Renal cortex interstitium (tissue), 11 donors: ENCODE data around the gene TTN. TPM values are rescaled to one million over a fixed set of nuclear protein-coding genes. Genes with fewer than 3 reads are reported as not detected.
"Not testable (repeated sequence)": the region's sequence is repeated elsewhere in the genome, so short reads cannot be mapped to it uniquely, and the experiment has no call there.

Source experiments
- DNase-seq, 11 donors: peaks; one replicate each; pipeline ENCODE4 v3.0.0-alpha.2; 2013; ENCODE audit warnings: low read depth in 9 of 11, low spot score in 4 of 11; ENCODE audit errors: extremely low read depth in 1 of 11
- polyA plus RNA-seq, 3 donors: library from polyadenylated mRNA; unstranded; fragments of 120-200 nt; gene quantifications; one replicate each; pipeline ENCODE4 v1.2.1, GENCODE V29; 2013; ENCODE audit not compliant: insufficient read length in 3 of 3

The TTN gene
- polyA plus RNA-seq, 3 donors: 0.93 to 1.2 (median 1.2) TPM

DNA sequence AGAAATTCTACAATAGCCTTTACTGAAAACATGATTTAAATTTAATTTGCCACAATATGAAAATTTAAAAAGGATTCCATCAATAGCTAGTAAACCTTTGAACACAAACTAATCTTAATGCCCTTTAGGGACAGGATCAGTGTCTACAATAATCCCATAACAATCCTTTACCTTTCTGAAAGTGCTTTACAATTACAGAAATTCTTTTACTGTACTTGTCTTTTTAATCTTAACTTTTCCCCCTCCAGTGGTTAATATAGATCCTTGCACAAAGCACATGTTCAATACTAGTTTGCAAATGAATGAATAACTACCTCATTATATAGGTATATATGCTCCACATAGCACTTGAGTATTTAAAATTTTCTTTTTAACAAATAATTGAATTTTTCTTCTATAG lies 204.3 kb downstream of the TTN start:
- no peak for DNase-seq

DNA sequence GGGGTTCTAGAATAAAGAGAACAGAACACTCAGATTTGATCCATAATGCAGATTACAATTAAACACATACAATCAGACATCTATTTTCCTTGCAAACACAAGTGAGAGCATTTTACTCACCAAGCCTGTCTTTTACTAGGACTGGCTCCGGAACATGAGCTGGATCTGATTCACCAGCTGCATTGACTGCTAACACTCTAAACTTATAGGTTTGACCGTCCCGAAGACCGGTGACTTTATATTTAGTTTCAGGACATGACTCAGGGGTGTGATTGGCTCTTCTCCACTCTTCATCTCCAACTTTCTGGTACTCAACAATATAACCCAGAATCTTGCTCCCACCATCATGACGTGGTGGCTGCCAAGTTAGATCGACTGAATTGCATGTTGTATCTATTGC lies 214.6 kb downstream of the TTN start:
- DNase-seq: no peak

DNA sequence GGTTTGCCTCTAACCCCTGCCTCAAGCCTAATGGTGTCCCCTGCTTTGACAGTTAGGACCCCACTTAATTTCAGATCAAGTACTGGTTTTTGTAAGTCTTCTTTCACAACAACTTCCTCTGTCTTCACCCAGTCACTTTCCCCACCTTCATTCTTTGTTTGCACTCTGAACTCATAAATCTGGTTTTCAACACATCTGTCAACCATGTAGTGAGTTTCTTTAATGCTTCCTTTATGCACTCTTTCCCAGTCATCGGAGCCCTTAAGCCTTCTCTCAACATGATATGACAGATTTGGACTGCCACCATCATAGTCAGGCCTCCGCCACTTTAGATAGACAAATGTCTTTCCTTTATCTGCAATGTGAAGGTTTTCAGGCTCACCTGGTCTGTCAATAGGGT lies 217.9 kb downstream of the TTN start:
- no peak for DNase-seq

- no peak for DNase-seq
These were observed 222.6 kb downstream of the TTN start for GRCh38 chr2:178584666-178585065.

DNA sequence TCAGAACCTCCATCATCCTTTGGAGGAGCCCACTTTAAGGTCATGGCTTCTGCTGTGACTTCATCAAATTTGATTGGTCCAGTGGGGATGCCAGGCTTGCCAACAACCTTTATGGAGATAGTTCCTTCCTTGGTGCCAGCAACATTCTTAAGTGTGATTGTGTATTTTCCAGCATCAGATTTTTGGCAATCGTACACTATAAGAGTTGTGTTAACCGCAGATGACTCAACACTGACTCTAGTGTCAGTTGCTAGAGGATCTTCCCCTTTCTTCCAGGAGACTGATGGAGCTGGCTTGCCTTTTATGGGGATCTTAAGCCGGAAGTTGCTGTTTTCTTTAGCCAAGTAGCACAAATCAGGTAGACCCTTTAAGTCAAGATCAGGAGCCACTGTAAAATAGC lies 228.2 kb downstream of the TTN start:
- DNase-seq: no peak

DNA sequence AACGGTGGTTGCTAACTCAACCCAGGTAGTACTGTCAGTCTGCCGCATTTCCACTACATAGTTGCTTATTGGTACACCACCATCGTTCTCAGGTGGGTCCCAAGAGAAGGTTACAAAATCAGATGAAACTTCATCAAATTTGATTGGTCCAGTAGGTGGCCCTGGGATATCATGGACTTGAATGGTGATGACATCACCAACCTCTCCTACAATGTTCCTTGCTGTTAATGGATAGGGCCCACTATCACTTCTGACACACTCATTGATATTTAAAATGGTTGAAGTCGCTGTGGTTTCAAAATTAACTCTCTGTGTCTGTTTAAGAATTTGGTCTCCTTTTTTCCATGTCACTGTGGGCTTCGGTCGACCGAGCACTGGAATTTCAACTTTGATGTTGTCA lies 232.4 kb downstream of the TTN start:
- DNase-seq: no peak

GRCh38 chr2:178568227-178568626 lies 239.0 kb downstream of the TTN start:
- DNase-seq: no peak

DNA sequence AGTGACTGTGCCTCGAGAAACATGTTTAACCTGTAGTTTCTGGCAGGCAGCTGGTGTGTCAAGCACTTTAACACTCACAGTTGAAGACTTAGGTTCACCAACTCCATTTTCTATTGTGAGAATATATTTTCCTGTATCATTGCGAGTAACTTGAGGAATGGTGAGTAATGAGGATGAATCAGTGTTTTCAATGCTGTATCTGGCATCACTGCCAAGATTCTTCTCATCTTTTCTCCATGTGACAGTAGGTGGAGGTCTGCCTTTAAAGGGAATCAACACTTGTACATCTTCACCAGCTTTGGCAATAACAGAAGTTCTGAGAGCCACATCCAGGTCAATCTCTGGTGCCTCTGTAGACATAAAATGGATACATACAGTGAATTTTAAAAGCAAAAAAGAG lies 254.2 kb downstream of the TTN start:
- DNase-seq: no peak

DNA sequence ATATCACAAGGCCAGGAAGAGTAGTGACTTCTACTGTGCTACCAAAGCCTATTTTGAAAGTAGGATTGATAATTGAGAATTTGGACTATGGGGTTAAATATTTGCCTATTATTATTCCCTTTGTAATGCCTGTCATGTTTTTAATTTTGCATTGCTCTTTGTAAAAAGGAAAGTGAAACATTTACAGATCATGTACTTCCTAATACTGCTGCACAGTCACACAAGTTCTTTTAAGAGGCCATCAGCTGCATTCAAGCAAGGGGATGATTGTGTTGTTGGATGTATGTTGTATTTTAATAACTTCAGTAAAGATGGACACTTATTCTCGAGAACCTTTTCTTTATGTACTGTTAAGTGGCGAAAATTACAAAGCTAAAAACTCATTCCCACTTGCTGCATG lies 256.9 kb downstream of the TTN start:
- no peak for DNase-seq

DNA sequence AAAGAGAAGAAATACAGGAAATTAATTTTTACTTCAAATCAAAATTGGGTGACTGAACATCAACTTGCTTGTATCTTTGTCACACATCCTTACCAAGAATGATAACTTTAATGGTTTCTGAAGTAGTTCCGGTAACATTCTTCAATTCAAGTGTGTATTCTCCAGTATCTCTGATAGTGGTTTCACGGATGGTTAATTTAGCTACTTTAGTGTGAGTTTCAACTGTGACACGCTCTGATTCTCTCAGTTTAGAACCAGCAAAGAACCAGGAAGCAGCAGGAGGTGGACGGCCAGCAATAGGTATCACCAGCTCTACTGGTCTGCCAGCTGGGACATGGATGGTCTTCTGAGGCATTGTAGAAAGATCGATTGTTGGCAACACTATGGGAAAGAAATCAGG lies 264.7 kb downstream of the TTN start:
- DNase-seq: no peak

GRCh38 chr2:178542161-178542560 lies 265.1 kb downstream of the TTN start:
- DNase-seq: no peak

GRCh38 chr2:178536037-178536436 lies 271.2 kb downstream of the TTN start:
- DNase-seq: no peak

- DNase-seq: no peak
These were observed 276.1 kb downstream of the TTN start for GRCh38 chr2:178531168-178531567.

GRCh38 chr2:178530625-178531142 lies 276.5 kb downstream of the TTN start:
- DNase-seq: no peak

GRCh38 chr2:178530131-178530530 lies 277.1 kb downstream of the TTN start:
- DNase-seq: no peak

DNA sequence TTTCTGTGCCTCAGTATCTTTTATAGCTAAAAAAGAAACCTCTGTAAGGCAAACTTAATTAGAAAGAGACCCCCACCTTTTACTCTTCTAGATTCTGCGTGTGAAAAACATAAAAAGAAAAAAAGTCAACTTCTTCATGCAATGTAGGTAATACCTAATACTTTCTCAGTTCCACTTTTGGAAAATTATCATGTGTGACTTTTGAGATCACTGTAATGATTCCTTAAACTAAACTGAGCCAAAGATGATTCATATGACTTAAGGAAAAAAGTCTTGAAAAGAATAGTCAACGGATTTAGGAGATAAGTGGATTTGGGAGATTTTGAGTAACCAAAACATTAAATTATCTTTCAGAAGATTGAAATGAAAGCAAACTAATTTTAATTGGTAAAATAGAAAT lies 278.0 kb downstream of the TTN start:
- no peak for DNase-seq

DNA sequence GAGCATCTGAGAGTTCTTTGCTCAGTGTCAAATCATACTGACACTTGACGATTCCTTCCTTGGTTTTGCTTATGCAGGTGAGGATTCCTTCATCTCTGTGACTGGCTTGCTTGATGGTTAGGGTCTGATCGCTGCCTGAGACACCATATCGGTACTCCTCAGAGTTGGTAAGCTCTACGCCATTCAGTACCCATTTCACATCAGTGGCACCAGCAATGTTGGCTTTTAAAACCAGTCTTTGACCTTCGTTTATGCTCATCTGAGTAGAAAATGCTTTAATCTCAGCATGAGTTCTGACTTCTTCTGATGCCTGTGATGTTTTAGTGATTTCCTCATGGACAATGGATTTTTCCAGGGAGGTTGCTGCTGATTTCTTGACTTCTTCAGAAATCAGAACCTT lies 278.6 kb downstream of the TTN start:
- DNase-seq: no peak

DNA sequence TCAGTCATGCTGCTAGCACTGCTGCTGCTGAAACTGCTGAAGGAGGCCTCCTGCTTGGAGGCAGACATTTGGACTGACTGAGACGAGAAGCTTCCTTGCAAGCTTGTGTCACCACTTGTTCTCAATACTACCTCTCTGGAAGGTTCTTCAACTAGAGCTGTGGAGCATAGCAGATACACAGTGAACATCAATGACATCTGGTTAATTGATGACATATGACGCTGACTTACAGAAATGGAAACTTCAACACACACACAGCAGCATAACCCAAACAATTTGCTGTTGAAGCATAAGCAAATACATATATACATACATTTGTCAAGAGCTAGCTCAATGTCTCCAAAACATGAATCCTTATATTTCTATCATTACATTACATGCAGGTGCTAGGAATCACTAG lies 279.6 kb downstream of the TTN start:
- DNase-seq: no peak

DNA sequence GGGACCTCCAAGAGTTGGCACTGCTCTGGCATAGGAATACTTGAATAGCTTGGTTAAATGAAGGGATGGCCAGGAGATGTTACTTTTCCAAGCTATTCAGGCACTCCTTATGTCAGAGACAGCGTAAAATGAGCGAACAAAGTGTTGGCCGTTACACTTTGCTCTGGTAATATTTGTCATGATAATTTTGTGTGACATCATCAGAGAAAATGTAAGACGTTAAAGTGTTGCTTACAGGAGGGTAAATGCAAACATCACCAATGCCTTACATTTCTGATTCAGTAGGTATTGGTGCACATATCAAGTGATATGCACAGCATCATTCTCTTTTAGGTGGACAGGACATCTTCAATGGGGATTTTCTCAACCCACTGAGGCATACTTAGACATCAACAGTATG lies 281.0 kb downstream of the TTN start:
- no peak for DNase-seq

GRCh38 chr2:178525460-178525859 lies 281.8 kb downstream of the TTN start:
- DNase-seq: not testable (repeated sequence)

- DNase-seq: not testable (repeated sequence)
These were observed 282.2 kb downstream of the TTN start for GRCh38 chr2:178525010-178525409.

GRCh38 chr2:178523596-178524134 lies 283.6 kb downstream of the TTN start:
- peak in 1 of 11 donors; percentile 0 for DNase-seq
